Spleen (tissue), 7 donors: ENCODE data around the gene GANAB.

Experiments used
- CTCF ChIP-seq, 11 experiments: fragments of 200-600 bp in 7 of 11; fragments of 450-650 bp in 4 of 11; sonication (generic) in 4 of 11; IDR thresholded peaks in 8 of 11; conservative IDR thresholded peaks in 3 of 11; 1 replicate in 7 of 11; 2 replicates in 4 of 11; pipeline versions ENCODE4 v1.4.0 to v1.8.0; 2016 to 2021; ENCODE audit warnings: antibody characterized with exemption in 11 of 11, inconsistent platforms in 4 of 11, mild to moderate bottlenecking in 1 of 11
- POLR2AphosphoS5 ChIP-seq, 3 donors: sonication (generic); formaldehyde crosslinking; IDR thresholded peaks; one replicate each; pipeline ENCODE4 v1.5.1; 2017; ENCODE audit warnings: antibody characterized with exemption in 3 of 3
- donor health status: DM: no; HTN: no; CAD: no; lungs with moderate emphysema.
- donor health status: DM: no; HTN: no; CAD: no.
- donor health status: DM: no; HTN: no; CAD: no.

DNA sequence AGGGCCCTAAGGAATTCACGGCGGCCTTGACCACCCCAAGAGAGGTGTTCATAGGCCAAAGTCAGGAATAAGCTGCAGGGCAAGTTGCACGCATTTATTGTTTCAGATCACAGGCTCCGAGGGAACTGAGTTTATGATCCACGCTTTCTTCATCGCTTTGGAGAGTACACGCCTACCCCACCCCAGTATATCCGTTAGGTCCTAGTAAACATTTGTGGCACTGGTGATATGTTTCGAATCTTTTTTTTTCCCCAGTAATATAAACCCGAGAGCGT is 805 bp downstream of the GANAB start:
- TF ChIP-seq CTCF (IDR thresholded peaks at IDR 0.05 in 8 of 11, conservative IDR thresholded peaks at IDR 0.05 in 3 of 11) (no peak), POLR2AphosphoS5 (IDR thresholded peaks at IDR 0.05) (no peak)
